Measurements from ENCODE around the gene ADGRG6.

GRCh38 chr6:142284419-142284818 is 17.4 kb upstream of the ADGRG6 start:
- no peak for TF ChIP-seq EZH2 (IDR thresholded peaks at IDR 0.05; ENCODE audit: borderline replicate concordance, low read length)
- no peak for TF ChIP-seq CTCF (IDR thresholded peaks at IDR 0.05; ENCODE audit: low read length)

All from OCI-LY1 (cell line).